Endothelial cell of umbilical vein (primary cell): Measurements from ENCODE around the gene PDE6B. TPM values are rescaled to one million over a fixed set of nuclear protein-coding genes. Genes with fewer than 3 reads are reported as not detected.
"Not testable (repeated sequence)": the region's sequence is repeated elsewhere in the genome, so short reads cannot be mapped to it uniquely, and the experiment has no call there.

ENCODE experiments used
- BruUV-seq: library from RNA; stranded (reverse); fragments of 400-500 nt; replicated peaks from 2 replicates; lab custom pipeline; 2021; lab: Mats Ljungman, UMichigan
- CTCF ChIA-PET: fragments of 300-600, 350-600 bp; sonication (Branson Sonifier 250); formaldehyde crosslinking; loops from one replicate; lab custom pipeline; 2021; ENCODE audit warnings: antibody characterized with exemption, inconsistent platforms; lab: Charles Lee
- POLR2A ChIA-PET: fragments of 300-600, 350-600 bp; sonication (Branson Sonifier 250); formaldehyde crosslinking; loops from one replicate; lab custom pipeline; 2021; ENCODE audit warnings: antibody characterized with exemption, inconsistent platforms; lab: Charles Lee
- DNase-seq: peaks from one replicate; pipeline ENCODE4 v3.0.0-alpha.2; 2011; ENCODE audit warnings: low read depth, low spot score
- FAIRE-seq: peaks from 2 replicates; lab custom pipeline; 2011; peaks lifted over from hg19 to GRCh38; lab: Jason Lieb, UNC
- H2AFZ ChIP-seq: 2 replicates; pipeline ENCODE4 v1.6.0; 2012; ENCODE audit warnings: low read depth, low read length, control low read depth, inconsistent platforms
- H3K27ac ChIP-seq: 2 replicates; pipeline ENCODE4 v1.5.1; 2011; ENCODE audit warnings: low read depth, mild to moderate bottlenecking, control low read depth, low read length, moderate library complexity; ENCODE audit not compliant: insufficient read depth
- H3K27me3 ChIP-seq, 2 experiments: 2 replicates each; pipeline versions ENCODE4 v1.6.0 to v1.6.1; 2011; ENCODE audit warnings: low read length in 2 of 2, mixed read lengths in 1 of 2; ENCODE audit not compliant: control insufficient read depth in 2 of 2, insufficient read depth in 2 of 2
- H3K36me3 ChIP-seq, 2 experiments: 2 replicates in 1 of 2; 3 replicates in 1 of 2; pipeline ENCODE4 v1.5.1; 2011; ENCODE audit warnings: low read length in 2 of 2, mild to moderate bottlenecking in 1 of 2, moderate library complexity in 1 of 2; ENCODE audit not compliant: control insufficient read depth in 2 of 2, insufficient read depth in 2 of 2; ENCODE audit errors: extremely low read depth in 1 of 2
- H3K4me1 ChIP-seq: 3 replicates; pipeline ENCODE4 v1.5.1; 2011; ENCODE audit warnings: mild to moderate bottlenecking, low read length; ENCODE audit not compliant: control insufficient read depth, insufficient read depth; ENCODE audit errors: extremely low read depth
- H3K4me2 ChIP-seq: 2 replicates; pipeline ENCODE4 v1.6.1; 2011; ENCODE audit warnings: low read length, control low read depth, mixed read lengths; ENCODE audit not compliant: insufficient read depth
- H3K4me3 ChIP-seq, 3 experiments: fragments of 200-600 bp in 1 of 3; sonication (generic), shearing (Covaris generic) in 1 of 3; replicated peaks in 1 of 3; 2 replicates each; pipeline ENCODE4 v1.5.1; 2011 to 2016; ENCODE audit warnings: control low read depth in 3 of 3, low read length in 3 of 3, mild to moderate bottlenecking in 2 of 3, inconsistent platforms in 1 of 3, low read depth in 1 of 3, moderate library complexity in 1 of 3; ENCODE audit not compliant: insufficient read depth in 1 of 3
- H3K79me2 ChIP-seq: 2 replicates; pipeline ENCODE4 v1.6.0; 2012; ENCODE audit warnings: low read length, inconsistent platforms; ENCODE audit not compliant: control insufficient read depth, insufficient read depth
- H3K9ac ChIP-seq: replicated peaks from 2 replicates; pipeline ENCODE3; 2011; ENCODE audit warnings: low read length, control low read depth; ENCODE audit not compliant: insufficient read depth; ENCODE audit errors: extremely low read depth
- H3K9me1 ChIP-seq: replicated peaks from 3 replicates; pipeline ENCODE4 v1.6.0; 2011; ENCODE audit warnings: mild to moderate bottlenecking, low read length; ENCODE audit not compliant: control insufficient read depth, insufficient read depth; ENCODE audit errors: extremely low read depth
- H3K9me3 ChIP-seq: replicated peaks from 2 replicates; pipeline ENCODE4 v1.5.1; 2012; ENCODE audit warnings: low read length, inconsistent platforms; ENCODE audit not compliant: control insufficient read depth, insufficient read depth
- H4K20me1 ChIP-seq: replicated peaks from 2 replicates; pipeline ENCODE3; 2011; ENCODE audit warnings: mild to moderate bottlenecking, low read length; ENCODE audit not compliant: control insufficient read depth, insufficient read depth; ENCODE audit errors: extremely low read depth
- CTCF ChIP-seq, 2 donors: IDR thresholded peaks; 1 replicate in 1 of 2; 2 replicates in 1 of 2; pipeline ENCODE4 v1.5.1; 2011; ENCODE audit warnings: low read length in 2 of 2, mild to moderate bottlenecking in 2 of 2, moderate library complexity in 2 of 2, control low read depth in 1 of 2, inconsistent platforms in 1 of 2, low read depth in 1 of 2; ENCODE audit not compliant: insufficient read depth in 1 of 2; ENCODE audit errors: extremely low read depth in 1 of 2
- EZH2 ChIP-seq: IDR thresholded peaks from 2 replicates; pipeline ENCODE4 v1.6.1; 2012; ENCODE audit warnings: borderline replicate concordance, low read depth, mild to moderate bottlenecking, moderate library complexity, low read length, inconsistent platforms; ENCODE audit not compliant: severe bottlenecking
- FOS ChIP-seq: IDR thresholded peaks from 2 replicates; pipeline ENCODE4 v1.6.1; 2011; ENCODE audit warnings: mild to moderate bottlenecking, low read length, moderate library complexity, borderline replicate concordance; ENCODE audit not compliant: insufficient read depth
- GATA2 ChIP-seq: IDR thresholded peaks from 2 replicates; pipeline ENCODE4 v1.7.0; 2011; ENCODE audit warnings: low read depth, mild to moderate bottlenecking, moderate library complexity, mixed read lengths, low read length; ENCODE audit not compliant: insufficient read length, insufficient read depth
- JUN ChIP-seq: IDR thresholded peaks from 2 replicates; pipeline ENCODE4 v1.6.1; 2011; ENCODE audit warnings: borderline replicate concordance, low read depth; ENCODE audit not compliant: insufficient read length, insufficient read depth
- MAX ChIP-seq: IDR thresholded peaks from 2 replicates; pipeline ENCODE4 v1.6.1; 2011; ENCODE audit not compliant: insufficient read depth, insufficient read length
- MYC ChIP-seq: IDR thresholded peaks from one replicate; pipeline ENCODE4 v1.6.1; 2011; ENCODE audit warnings: mild to moderate bottlenecking, low read depth, low read length
- POLR2A ChIP-seq: IDR thresholded peaks from 2 replicates; pipeline ENCODE4 v1.6.1; 2012; ENCODE audit warnings: low read depth, mild to moderate bottlenecking, control low read depth, low read length
- POLR2AphosphoS5 ChIP-seq: IDR thresholded peaks from 2 replicates; pipeline ENCODE4 v1.6.1; 2012; ENCODE audit warnings: low read depth, mild to moderate bottlenecking, control low read depth, low read length, moderate library complexity; ENCODE audit not compliant: insufficient read depth
- dilution Hi-C: fragments of 300-500 bp; cut with MboI; formaldehyde crosslinking; loops from one replicate; pipeline ENCODE4 v1.15.0; 2019; ENCODE audit warnings: low sequenced_read_pairs; ENCODE audit not compliant: extremely low pct_ligation_motif_present
- intact Hi-C: fragments of 100-400 bp; cut with micrococcal nuclease; formaldehyde crosslinking; loops from one replicate; pipeline ENCODE4 v1.10.0; 2022
- polyA plus RNA-seq, 4 experiments: library from polyadenylated mRNA; depleted of rRNA in 3 of 4; stranded (reverse) in 3 of 4; unstranded in 1 of 4; fragments of >200 nt; gene quantifications; 2 replicates each; pipeline versions ENCODE4 v1.2.1 to v1.2.3, GENCODE V29; 2011 to 2012; ENCODE audit warnings: missing spikeins in 1 of 4
- total RNA-seq: library from RNA; stranded (reverse); gene quantifications from 2 replicates; pipeline ENCODE4 v1.2.3, GENCODE V29; 2021

Gene PDE6B
- total and polyA plus RNA-seq, 2 donors (not counting 3 experiments of a cell fraction or from before 2014, with no cell fraction given), result 0.77 to 1.8 TPM

GRCh38 chr4:667545-667925, 42.2 kb downstream of the PDE6B start:
- TF ChIP-seq FOS (no peak), EZH2 (no peak), POLR2AphosphoS5 (no peak), MAX (no peak), POLR2A (no peak), JUN (no peak), CTCF (IDR thresholded peaks at IDR 0.05; ENCODE audit: extremely low read depth in 1 of 2, insufficient read depth in 1 of 2, low read depth in 1 of 2, low read length in 2 of 2) (no peak), MYC (no peak), GATA2 (no peak)

GRCh38 chr4:668219-668618, 42.8 kb downstream of the PDE6B start:
- H3K4me1 ChIP-seq, dilution Hi-C loops, H3K9ac ChIP-seq, H3K27me3 ChIP-seq, FAIRE-seq, H3K9me1 ChIP-seq, H3K9me3 ChIP-seq, H3K79me2 ChIP-seq, intact Hi-C loops, H3K4me3 ChIP-seq, DNase-seq, BruUV-seq, H2AFZ ChIP-seq, H3K36me3 ChIP-seq, H4K20me1 ChIP-seq, H3K4me2 ChIP-seq, POLR2A ChIA-PET, H3K27ac ChIP-seq, CTCF ChIA-PET: not testable (repeated sequence)

More at GRCh38 chr4:667545-667925, 42.2 kb downstream of the PDE6B start:
- DNase-seq (no peak), FAIRE-seq (no peak)
- Histone ChIP-seq H3K79me2 (no peaks in the 10 kb centered on the region), H3K9me1 (no peaks in the 10 kb centered on the region), H3K4me2 (no peak overlapping the region), H4K20me1 (no peaks in the 10 kb centered on the region), H3K27me3 (peaks cover 0 to 5% of the 10 kb centered on the region in 2 experiments), H3K4me1 (no peaks in the 10 kb centered on the region), H3K9me3 (no peaks in the 10 kb centered on the region), H3K27ac (no peak overlapping the region), H3K4me3 (no peak overlapping the region), H3K9ac (no peak overlapping the region), H2AFZ (no peak overlapping the region), H3K36me3 (peaks cover 9% of the 10 kb centered on the region in 2 experiments)
- ChIA-PET POLR2A (no interaction called here), CTCF (no interaction called here)
- intact Hi-C loops, result no loop called here
- dilution Hi-C loops, result no loop called here
- BruUV-seq, result no TSS peak
